Measurements from ENCODE around the gene QPCT. TPM values are rescaled to one million over a fixed set of nuclear protein-coding genes. Genes with fewer than 3 reads are reported as not detected.

QPCT gene
- total and polyA plus RNA-seq, 2 of the 4 experiments (the other 2 are of a cell fraction), result 1.9 to 2.2 TPM

- H3K4ac ChIP-seq (ENCODE audit: low read depth, low read length), result no peak overlapping the region
- no peak overlapping the region for H3K23ac ChIP-seq (ENCODE audit: low read depth, low read length)
- H2AFZ ChIP-seq (replicated peaks; ENCODE audit: low read length, poor library complexity), result no peak overlapping the region
- H4K91ac ChIP-seq (ENCODE audit: insufficient read depth, low read depth, low read length), result no peak overlapping the region
- CTCF ChIA-PET, result interaction anchor here (1.0 kb wide), 1 partner anchor 12 kb away, joined by 3 read pairs; no protein-coding TSS in a partner anchor
- POLR2A ChIA-PET (ENCODE audit: unreplicated experiment), result no interaction called here
- H3K27ac ChIP-seq (ENCODE audit: insufficient read depth, low read length), result no peak overlapping the region
- no peaks in the 10 kb centered on the region for H3K36me3 ChIP-seq (ENCODE audit: control insufficient read depth, insufficient read depth, low read length)
- no peak overlapping the region for H2BK20ac ChIP-seq (ENCODE audit: low read depth, low read length)
- no peak overlapping the region for H2BK120ac ChIP-seq (ENCODE audit: low read depth, low read length)
- H3K9me3 ChIP-seq (ENCODE audit: control insufficient read depth, insufficient read depth, low read length), result no peaks in the 10 kb centered on the region
- in situ Hi-C loops (cut with MboI; ENCODE audit: low sequenced_read_pairs) (no loop called here), intact Hi-C loops (cut with micrococcal nuclease) (no loop called here), dilution Hi-C loops (cut with HindIII; ENCODE audit: low sequenced_read_pairs, unreplicated experiment) (no loop called here)
- ATAC-seq (ENCODE audit: low read depth) (no peak), DNase-seq (no peak)
- BruUV-seq (replicated peaks), result no TSS peak
- no peak for TF ChIP-seq USF2 (IDR thresholded peaks at IDR 0.05; ENCODE audit: low read depth, low read length)
- no peak for TF ChIP-seq RCOR1 (IDR thresholded peaks at IDR 0.05; ENCODE audit: insufficient replicate concordance, low read length)
- no peak for TF ChIP-seq RAD21 (IDR thresholded peaks at IDR 0.05; ENCODE audit: low read length)
- no peak for TF ChIP-seq POLR2A (IDR thresholded peaks at IDR 0.05; ENCODE audit: low read depth, low read length)
- TF ChIP-seq CEBPB (IDR thresholded peaks at IDR 0.05; ENCODE audit: low read depth, low read length), result no peak
- TF ChIP-seq ELK1 (IDR thresholded peaks at IDR 0.05; ENCODE audit: borderline replicate concordance, low read depth, low read length), result no peak
- H4K8ac ChIP-seq (ENCODE audit: low read depth in 2 of 2, low read length in 2 of 2), result no peak overlapping the region
- H3K4me1 ChIP-seq (ENCODE audit: control insufficient read depth, insufficient read depth, low read length), result no peaks in the 10 kb centered on the region
- H3K27me3 ChIP-seq (ENCODE audit: control insufficient read depth, insufficient read depth, low read length), result peaks cover 11% of the 10 kb centered on the region
- no peak overlapping the region for H2AK5ac ChIP-seq (ENCODE audit: low read depth, low read length)
- no peak overlapping the region for H2BK5ac ChIP-seq (ENCODE audit: low read depth, low read length, poor library complexity, severe bottlenecking)
- no peak overlapping the region for H4K5ac ChIP-seq (ENCODE audit: low read depth, low read length)
- H4K20me1 ChIP-seq (ENCODE audit: insufficient read depth, low read length), result no peaks in the 10 kb centered on the region
- H3K14ac ChIP-seq (replicated peaks; ENCODE audit: low read depth, low read length), result no peak overlapping the region
- no peak overlapping the region for H3K56ac ChIP-seq (ENCODE audit: extremely low read depth, insufficient read depth, low read length)
- WGBS, 2 experiments (ENCODE audit: extremely low coverage in 2 of 2, insufficient read length in 1 of 2), result no CpG with 5 or more reads among the region's 4 CpGs
- H3K9me1 ChIP-seq (ENCODE audit: insufficient read depth, low read length), result no peaks in the 10 kb centered on the region
- no peak overlapping the region for H3K9ac ChIP-seq (ENCODE audit: low read depth, low read length)
- H3K4me3 ChIP-seq (ENCODE audit: insufficient read depth, low read depth, low read length), result no peak overlapping the region
- H3K4me2 ChIP-seq (ENCODE audit: low read depth, low read length), result no peak overlapping the region
- H2BK15ac ChIP-seq (ENCODE audit: low read depth, low read length), result no peak overlapping the region
- H3K18ac ChIP-seq (ENCODE audit: low read depth, low read length), result no peak overlapping the region
- no peak overlapping the region for H2AK9ac ChIP-seq (replicated peaks; ENCODE audit: low read depth, low read length, poor library complexity)
- H3K79me1 ChIP-seq (ENCODE audit: low read depth in 1 of 2, low read length in 2 of 2), result no peaks in the 10 kb centered on the region
Observed at GRCh38 chr2:37366773-37367172, 22.3 kb downstream of the QPCT start.

Measured in IMR-90 (cell line).